ENCODE results near the gene OR4N2.
A peak's percentile ranks its signal among the peaks of the same experiment; 100 is the strongest.

OR4N2 gene

GRCh38 chr14:19873178-19873577, 69.6 kb downstream of the OR4N2 start:
- no peak overlapping the region for H3K27ac ChIP-seq (ENCODE audit: low read depth, low read length, poor library complexity, severe bottlenecking)
- H3K27me3 ChIP-seq (ENCODE audit: insufficient read depth, low read length): no peaks in the 10 kb centered on the region
- H3K9ac ChIP-seq (ENCODE audit: low read length): no peak overlapping the region
- no peak overlapping the region for H2AFZ ChIP-seq (ENCODE audit: low read length)
- H3K79me2 ChIP-seq (ENCODE audit: insufficient read depth, low read length): no peaks in the 10 kb centered on the region
- no peaks in the 10 kb centered on the region for H3K36me3 ChIP-seq (ENCODE audit: insufficient read depth, low read length)
- H3K4me3 ChIP-seq (ENCODE audit: low read depth, low read length, poor library complexity, severe bottlenecking): no peak overlapping the region
- H4K20me1 ChIP-seq (ENCODE audit: insufficient read depth, low read length): no peaks in the 10 kb centered on the region
- H3F3A ChIP-seq (ENCODE audit: insufficient read depth, low read length): no peaks in the 10 kb centered on the region
- H3K4me1 ChIP-seq (ENCODE audit: insufficient read depth, low read length, severe bottlenecking): no peaks in the 10 kb centered on the region
- H3K9me2 ChIP-seq (ENCODE audit: low read depth, low read length): no peaks in the 10 kb centered on the region
- TF ChIP-seq CTCF (IDR thresholded peaks at IDR 0.05; ENCODE audit: low read length) (no peak), EZH2 (IDR thresholded peaks at IDR 0.05; ENCODE audit: borderline replicate concordance, low read length) (no peak)
- H3K4me2 ChIP-seq (ENCODE audit: low read length): no peak overlapping the region
- H3K9me3 ChIP-seq (ENCODE audit: low read length): no peaks in the 10 kb centered on the region

- H3K9me3 ChIP-seq (ENCODE audit: low read length): no peaks in the 10 kb centered on the region
Measured at GRCh38 chr14:19874842-19875241, 71.3 kb downstream of the OR4N2 start, which contains the start of gene OR4K2. Gene OR4K2, plus strand, starts transcription at chr14:19875142. Its CDS starts 1,126 bp downstream, at chr14:19876268.

GRCh38 chr14:19878029-19878642, 74.6 kb downstream of the OR4N2 start:
- H3K9ac ChIP-seq (ENCODE audit: low read length): no peak overlapping the region
- peak; percentile 86 for TF ChIP-seq CTCF (IDR thresholded peaks at IDR 0.05; ENCODE audit: low read length)
- no peak for TF ChIP-seq EZH2 (IDR thresholded peaks at IDR 0.05; ENCODE audit: borderline replicate concordance, low read length)
- H3K4me3 ChIP-seq (ENCODE audit: low read depth, low read length, poor library complexity, severe bottlenecking): no peak overlapping the region
- no peak overlapping the region for H3K4me2 ChIP-seq (ENCODE audit: low read length)
- no peaks in the 10 kb centered on the region for H3K27me3 ChIP-seq (ENCODE audit: insufficient read depth, low read length)
- no peaks in the 10 kb centered on the region for H3K36me3 ChIP-seq (ENCODE audit: insufficient read depth, low read length)
- no peaks in the 10 kb centered on the region for H4K20me1 ChIP-seq (ENCODE audit: insufficient read depth, low read length)
- H3K9me2 ChIP-seq (ENCODE audit: low read depth, low read length): no peaks in the 10 kb centered on the region
- H3K27ac ChIP-seq (ENCODE audit: low read depth, low read length, poor library complexity, severe bottlenecking): no peak overlapping the region
- no peaks in the 10 kb centered on the region for H3K79me2 ChIP-seq (ENCODE audit: insufficient read depth, low read length)
- H3K4me1 ChIP-seq (ENCODE audit: insufficient read depth, low read length, severe bottlenecking): no peaks in the 10 kb centered on the region
- H3F3A ChIP-seq (ENCODE audit: insufficient read depth, low read length): no peaks in the 10 kb centered on the region
- H2AFZ ChIP-seq (ENCODE audit: low read length): no peak overlapping the region
- H3K9me3 ChIP-seq (ENCODE audit: low read length): no peaks in the 10 kb centered on the region

More at GRCh38 chr14:19874842-19875241, 71.3 kb downstream of the OR4N2 start, which contains the start of gene OR4K2:
- no peaks in the 10 kb centered on the region for H3F3A ChIP-seq (ENCODE audit: insufficient read depth, low read length)
- H3K27ac ChIP-seq (ENCODE audit: low read depth, low read length, poor library complexity, severe bottlenecking): no peak within 1 kb of the TSS
- H3K79me2 ChIP-seq (ENCODE audit: insufficient read depth, low read length): no peaks in the 10 kb centered on the region
- no peak within 1 kb of the TSS for H3K4me3 ChIP-seq (ENCODE audit: low read depth, low read length, poor library complexity, severe bottlenecking)
- H3K36me3 ChIP-seq (ENCODE audit: insufficient read depth, low read length): no peaks in the 10 kb centered on the region
- H3K4me2 ChIP-seq (ENCODE audit: low read length): no peak within 1 kb of the TSS
- TF ChIP-seq EZH2 (IDR thresholded peaks at IDR 0.05; ENCODE audit: borderline replicate concordance, low read length) (no peak), CTCF (IDR thresholded peaks at IDR 0.05; ENCODE audit: low read length) (no peak)
- no peaks in the 10 kb centered on the region for H3K9me2 ChIP-seq (ENCODE audit: low read depth, low read length)
- H3K4me1 ChIP-seq (ENCODE audit: insufficient read depth, low read length, severe bottlenecking): no peaks in the 10 kb centered on the region
- H4K20me1 ChIP-seq (ENCODE audit: insufficient read depth, low read length): no peaks in the 10 kb centered on the region
- H2AFZ ChIP-seq (ENCODE audit: low read length): no peak within 1 kb of the TSS
- no peak within 1 kb of the TSS for H3K9ac ChIP-seq (ENCODE audit: low read length)
- no peaks in the 10 kb centered on the region for H3K27me3 ChIP-seq (ENCODE audit: insufficient read depth, low read length)
